Keratinocyte (primary cell): ENCODE results near the gene MPV17L2. TPM values are rescaled to one million over a fixed set of nuclear protein-coding genes. Genes with fewer than 3 reads are reported as not detected.
A peak's percentile ranks its signal among the peaks of the same experiment; 100 is the strongest.

Experiments used
- DNase-seq: peaks from one replicate; pipeline ENCODE4 v3.0.0-alpha.2; 2011; ENCODE audit warnings: low read depth, missing footprints, low spot score
- FAIRE-seq: peaks from 2 replicates; lab custom pipeline; 2011; peaks lifted over from hg19 to GRCh38; lab: Jason Lieb, UNC
- H2AFZ ChIP-seq: 2 replicates; pipeline ENCODE4 v1.6.0; 2012; ENCODE audit warnings: low read length, control low read depth, inconsistent platforms; ENCODE audit not compliant: control insufficient read depth
- H3K27ac ChIP-seq: 2 replicates; pipeline ENCODE4 v1.5.1; 2011; ENCODE audit warnings: low read length; ENCODE audit not compliant: control insufficient read depth, insufficient read depth
- H3K27me3 ChIP-seq: 3 replicates; pipeline ENCODE4 v1.6.0; 2011; ENCODE audit warnings: low read length; ENCODE audit not compliant: control insufficient read depth, insufficient read depth; ENCODE audit errors: extremely low read depth
- H3K36me3 ChIP-seq, 2 experiments: 2 replicates in 1 of 2; 3 replicates in 1 of 2; pipeline ENCODE4 v1.5.1; 2011; ENCODE audit warnings: low read length in 2 of 2, mild to moderate bottlenecking in 1 of 2; ENCODE audit not compliant: control insufficient read depth in 2 of 2, insufficient read depth in 2 of 2; ENCODE audit errors: extremely low read depth in 1 of 2
- H3K4me1 ChIP-seq: 3 replicates; pipeline ENCODE4 v1.5.1; 2011; ENCODE audit warnings: low read length; ENCODE audit not compliant: control insufficient read depth, insufficient read depth; ENCODE audit errors: extremely low read depth
- H3K4me2 ChIP-seq: 3 replicates; pipeline ENCODE4 v1.6.0; 2011; ENCODE audit warnings: low read depth, low read length; ENCODE audit not compliant: control insufficient read depth, insufficient read depth; ENCODE audit errors: extremely low read depth
- H3K4me3 ChIP-seq, 3 experiments: fragments of 200-600 bp in 1 of 3; sonication (generic) in 1 of 3; 2 replicates in 2 of 3; 3 replicates in 1 of 3; pipeline ENCODE4 v1.5.1; 2011 to 2016; ENCODE audit warnings: low read length in 3 of 3, mild to moderate bottlenecking in 3 of 3, control low read depth in 2 of 3, inconsistent platforms in 1 of 3, low read depth in 1 of 3, mixed read lengths in 1 of 3, mixed run types in 1 of 3, moderate library complexity in 1 of 3; ENCODE audit not compliant: control insufficient read depth in 2 of 3, insufficient read depth in 2 of 3; ENCODE audit errors: extremely low read depth in 1 of 3
- H3K79me2 ChIP-seq: 2 replicates; pipeline ENCODE4 v1.6.0; 2012; ENCODE audit warnings: low read length; ENCODE audit not compliant: control insufficient read depth, insufficient read depth
- H3K9ac ChIP-seq: 3 replicates; pipeline ENCODE4 v1.6.0; 2011; ENCODE audit warnings: low read length; ENCODE audit not compliant: control insufficient read depth, insufficient read depth; ENCODE audit errors: extremely low read depth
- H3K9me1 ChIP-seq: 3 replicates; pipeline ENCODE4 v1.6.0; 2011; ENCODE audit warnings: low read length; ENCODE audit not compliant: control insufficient read depth, insufficient read depth; ENCODE audit errors: extremely low read depth
- H3K9me3 ChIP-seq: 2 replicates; pipeline ENCODE4 v1.5.1; 2012; ENCODE audit warnings: low read depth, low read length; ENCODE audit not compliant: control insufficient read depth
- H4K20me1 ChIP-seq: 3 replicates; pipeline ENCODE4 v1.6.0; 2011; ENCODE audit warnings: low read length; ENCODE audit not compliant: control insufficient read depth, insufficient read depth; ENCODE audit errors: extremely low read depth
- CTCF ChIP-seq, 3 experiments: IDR thresholded peaks in 1 of 3; conservative IDR thresholded peaks in 1 of 3; optimal IDR thresholded peaks in 1 of 3; 2 replicates in 2 of 3; 3 replicates in 1 of 3; pipeline versions ENCODE3 to v1.5.1; 2011; ENCODE audit warnings: low read length in 3 of 3, mild to moderate bottlenecking in 3 of 3, moderate library complexity in 2 of 3, control low read depth in 1 of 3, inconsistent platforms in 1 of 3; ENCODE audit not compliant: insufficient read depth in 2 of 3; ENCODE audit errors: extremely low read depth in 1 of 3
- EZH2 ChIP-seq: IDR thresholded peaks from one replicate; pipeline ENCODE4 v1.6.1; 2012; ENCODE audit warnings: inconsistent platforms, mild to moderate bottlenecking, low read length, moderate library complexity
- dilution Hi-C: fragments of 300-500 bp; cut with MboI; formaldehyde crosslinking; loops from one replicate; pipeline ENCODE4 v1.7.0; 2020; ENCODE audit warnings: low sequenced_read_pairs; ENCODE audit not compliant: extremely low pct_ligation_motif_present
- polyA plus RNA-seq, 5 experiments: library from polyadenylated mRNA; depleted of rRNA in 3 of 5; stranded (reverse) in 3 of 5; stranded (forward) in 1 of 5; unstranded in 1 of 5; fragments of >200 nt; gene quantifications; 1 replicate in 1 of 5; 2 replicates in 3 of 5; 3 replicates in 1 of 5; pipeline versions ENCODE4 v1.2.1 to v1.2.3, GENCODE V29; 2011 to 2012; ENCODE audit warnings: missing spikeins in 2 of 5, low read depth in 1 of 5, low replicate concordance in 1 of 5

The MPV17L2 gene
- polyA plus RNA-seq, 1 donor (not counting 4 experiments of a cell fraction or from before 2014, with no cell fraction given): 26.3 TPM

DNA sequence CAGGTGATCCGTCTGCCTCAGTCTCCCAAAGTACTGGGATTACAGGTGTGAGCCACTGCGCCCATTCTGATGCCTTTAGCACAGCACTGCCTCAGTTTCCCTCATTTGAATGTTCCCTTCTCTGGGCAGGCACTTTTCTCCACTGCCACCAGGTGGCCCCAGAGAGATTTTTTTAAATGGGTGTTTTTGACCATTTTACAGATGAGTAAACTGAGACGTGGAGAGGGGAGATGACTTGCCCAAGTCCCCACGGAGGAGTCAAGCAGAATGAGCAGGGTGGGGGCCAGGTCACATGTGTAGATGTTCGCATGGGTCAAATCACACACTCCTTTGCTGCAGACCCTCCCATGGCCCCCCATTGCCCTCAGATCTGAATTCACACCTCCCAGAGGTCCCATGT lies 36.5 kb downstream of the MPV17L2 start:
- no peak overlapping the region for H3K4me2 ChIP-seq
- peaks cover 41% of the 10 kb centered on the region for H3K27me3 ChIP-seq
- no peak overlapping the region for H3K4me3 ChIP-seq
- no peaks in the 10 kb centered on the region for H4K20me1 ChIP-seq
- no peaks in the 10 kb centered on the region for H3K9me1 ChIP-seq
- no peak overlapping the region for H3K9ac ChIP-seq
- no peak overlapping the region for H3K27ac ChIP-seq
- DNase-seq (no peak), FAIRE-seq (no peak)
- peaks cover 4% of the 10 kb centered on the region for H3K4me1 ChIP-seq
- H2AFZ ChIP-seq: no peak overlapping the region
- H3K36me3 ChIP-seq: no peaks in the 10 kb centered on the region
- TF ChIP-seq EZH2 (no peak), CTCF (optimal IDR thresholded peaks at IDR 0.05 in 1 of 3, IDR thresholded peaks at IDR 0.05 in 1 of 3, conservative IDR thresholded peaks at IDR 0.05 in 1 of 3; ENCODE audit: extremely low read depth in 1 of 3, insufficient read depth in 2 of 3, low read length in 3 of 3) (peak; percentile 27 to 52 (median 46))
- H3K9me3 ChIP-seq: no peaks in the 10 kb centered on the region
- dilution Hi-C loops: no loop called here
- H3K79me2 ChIP-seq: no peaks in the 10 kb centered on the region

DNA sequence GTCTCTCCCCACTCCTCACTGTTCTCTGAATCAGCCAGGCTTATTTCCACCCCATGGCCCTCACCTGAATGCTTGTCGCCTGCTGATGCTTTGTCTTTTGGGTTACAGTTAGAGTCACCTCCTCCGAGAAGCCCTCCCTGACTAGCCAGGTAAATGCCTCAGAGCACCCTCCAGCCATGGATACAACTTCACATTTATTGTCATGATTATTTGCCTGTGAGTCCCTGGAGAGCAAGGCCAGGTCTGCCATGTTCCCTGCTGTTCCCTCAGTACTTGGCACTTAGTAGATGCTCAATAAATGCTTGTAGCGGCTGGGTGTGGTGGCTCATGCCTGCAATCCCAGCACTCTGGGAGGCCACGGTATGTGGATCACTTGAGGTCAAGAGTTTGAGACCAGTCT lies 36.9 kb downstream of the MPV17L2 start:
- H3K36me3 ChIP-seq: no peaks in the 10 kb centered on the region
- H3K27ac ChIP-seq: no peak overlapping the region
- H3K4me3 ChIP-seq: no peak overlapping the region
- dilution Hi-C loops: no loop called here
- no peaks in the 10 kb centered on the region for H3K9me3 ChIP-seq
- H3K9ac ChIP-seq: no peak overlapping the region
- H2AFZ ChIP-seq: no peak overlapping the region
- H3K27me3 ChIP-seq: peaks cover 39% of the 10 kb centered on the region
- TF ChIP-seq CTCF (optimal IDR thresholded peaks at IDR 0.05 in 1 of 3, IDR thresholded peaks at IDR 0.05 in 1 of 3, conservative IDR thresholded peaks at IDR 0.05 in 1 of 3; ENCODE audit: extremely low read depth in 1 of 3, insufficient read depth in 2 of 3, low read length in 3 of 3): no peak
- no peak for TF ChIP-seq EZH2
- H4K20me1 ChIP-seq: no peaks in the 10 kb centered on the region
- H3K9me1 ChIP-seq: no peaks in the 10 kb centered on the region
- FAIRE-seq: no peak
- no peaks in the 10 kb centered on the region for H3K79me2 ChIP-seq
- no peaks in the 10 kb centered on the region for H3K4me1 ChIP-seq
- no peak overlapping the region for H3K4me2 ChIP-seq
- DNase-seq: no peak
